ENCODE data around the gene SPTBN1.

Gene SPTBN1

DNA sequence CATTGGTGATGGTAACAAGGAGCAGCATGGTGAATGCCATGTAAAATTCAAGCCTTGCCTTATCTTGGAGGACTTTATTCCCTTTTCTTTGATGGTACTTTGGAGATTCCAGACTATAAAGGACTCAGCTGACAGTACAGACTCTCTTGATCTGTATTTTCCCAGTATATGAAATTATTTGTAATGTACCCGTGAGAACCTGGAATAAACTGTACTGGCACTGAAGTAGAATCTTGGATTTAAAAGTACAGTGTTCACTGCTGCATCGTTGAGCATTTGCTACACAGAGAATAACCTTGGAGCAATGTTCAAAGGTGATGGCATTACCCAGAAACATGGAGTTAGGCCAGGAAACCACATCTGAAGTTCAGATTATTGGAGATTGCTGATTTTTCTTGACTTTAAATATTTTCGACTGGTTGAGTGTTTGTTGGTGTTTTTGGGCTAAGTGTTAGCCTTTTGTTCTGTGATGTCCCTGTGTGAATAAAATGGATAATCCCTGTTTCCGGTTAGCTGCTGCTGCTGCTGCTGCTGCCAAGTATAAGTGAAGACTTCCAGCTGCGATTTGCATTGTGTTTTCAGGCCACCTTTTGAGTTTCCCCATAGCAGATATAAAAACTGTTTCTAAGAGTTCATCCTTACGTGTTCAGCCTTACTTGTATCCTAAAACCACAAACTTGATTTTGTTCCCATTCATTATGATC lies 122.0 kb downstream of the SPTBN1 start:
- no peak for DNase-seq

GRCh38 chr2:54578648-54579045 lies 122.5 kb downstream of the SPTBN1 start:
- DNase-seq, result no peak

DNA sequence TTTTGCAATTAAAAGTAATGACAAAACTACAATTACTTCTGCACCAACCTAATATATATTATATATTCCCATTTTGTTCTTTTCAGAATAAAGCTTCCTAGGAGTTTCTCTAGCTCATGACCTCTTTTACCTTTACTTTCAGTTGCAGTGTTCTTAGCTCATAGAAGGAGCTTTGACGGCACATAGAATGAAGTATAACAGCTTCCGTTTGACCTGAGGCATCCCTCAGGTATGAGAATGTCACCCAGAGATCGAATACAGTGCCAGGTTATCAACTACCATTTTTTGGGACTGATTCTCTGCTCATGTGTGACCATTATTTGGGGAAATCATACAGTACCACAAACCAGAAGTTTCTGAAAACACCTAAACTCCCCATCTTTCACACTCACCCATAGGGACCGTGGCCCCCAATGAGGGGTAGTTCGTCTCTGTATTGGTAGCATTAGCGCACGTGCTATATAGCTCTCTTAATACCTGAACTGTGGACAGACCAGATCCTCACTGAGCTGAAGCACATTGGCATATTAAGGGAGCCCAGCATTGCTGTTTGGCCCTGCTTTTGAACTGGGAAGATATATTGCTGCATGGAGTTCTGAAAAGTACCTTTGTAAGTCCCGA lies 123.0 kb downstream of the SPTBN1 start:
- no peak for DNase-seq

- peak; percentile 75 for DNase-seq
Observed at GRCh38 chr2:54579682-54580620, 123.8 kb downstream of the SPTBN1 start.

GRCh38 chr2:54581326-54582039 lies 125.4 kb downstream of the SPTBN1 start:
- no peak for DNase-seq

- DNase-seq, result no peak
Observed at GRCh38 chr2:54582987-54583386, 126.9 kb downstream of the SPTBN1 start.

- DNase-seq, result no peak
Observed at GRCh38 chr2:54584598-54584997, 128.5 kb downstream of the SPTBN1 start.

GRCh38 chr2:54585136-54585733 lies 129.1 kb downstream of the SPTBN1 start:
- no peak for DNase-seq

DNA sequence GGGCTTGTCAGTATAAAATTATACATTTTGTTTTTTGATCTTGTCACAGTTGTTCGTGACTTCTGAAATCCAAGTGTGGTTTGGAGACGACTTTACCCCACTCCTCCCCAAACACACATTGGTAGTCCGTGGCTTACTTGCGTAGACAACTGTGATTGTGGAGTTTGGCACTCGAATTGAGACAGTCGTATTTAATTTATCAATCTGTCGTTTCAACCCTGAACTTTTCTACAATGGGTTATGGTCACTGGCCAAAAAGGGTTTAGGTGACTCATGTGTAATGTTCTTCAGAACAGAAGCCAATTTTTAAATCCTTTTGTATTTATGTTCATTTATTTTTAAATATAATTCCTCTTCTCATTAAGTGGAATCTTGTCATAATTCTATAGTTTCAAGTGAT lies 129.9 kb downstream of the SPTBN1 start:
- no peak for DNase-seq

DNA sequence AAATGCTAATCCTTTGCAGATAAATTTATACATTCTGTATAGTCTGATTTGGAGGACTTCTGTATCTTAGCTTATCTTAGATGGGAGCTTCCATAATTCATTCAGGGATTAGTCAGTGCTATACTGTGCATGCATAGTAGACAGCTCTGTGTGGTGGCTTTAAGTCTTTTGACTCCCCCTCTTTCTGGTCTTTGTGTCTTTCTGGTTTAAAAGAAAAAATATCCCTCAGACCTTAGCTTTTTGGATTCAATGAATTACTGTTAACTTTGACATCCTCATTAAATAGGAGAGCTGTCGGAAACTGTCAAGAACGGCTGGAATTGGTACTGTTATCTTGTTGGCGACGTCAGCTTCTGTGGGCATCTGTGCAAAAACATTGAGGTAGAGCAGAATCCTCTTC lies 130.4 kb downstream of the SPTBN1 start:
- DNase-seq, result no peak

GRCh38 chr2:54587171-54588016 lies 131.3 kb downstream of the SPTBN1 start:
- DNase-seq, result no peak

DNA sequence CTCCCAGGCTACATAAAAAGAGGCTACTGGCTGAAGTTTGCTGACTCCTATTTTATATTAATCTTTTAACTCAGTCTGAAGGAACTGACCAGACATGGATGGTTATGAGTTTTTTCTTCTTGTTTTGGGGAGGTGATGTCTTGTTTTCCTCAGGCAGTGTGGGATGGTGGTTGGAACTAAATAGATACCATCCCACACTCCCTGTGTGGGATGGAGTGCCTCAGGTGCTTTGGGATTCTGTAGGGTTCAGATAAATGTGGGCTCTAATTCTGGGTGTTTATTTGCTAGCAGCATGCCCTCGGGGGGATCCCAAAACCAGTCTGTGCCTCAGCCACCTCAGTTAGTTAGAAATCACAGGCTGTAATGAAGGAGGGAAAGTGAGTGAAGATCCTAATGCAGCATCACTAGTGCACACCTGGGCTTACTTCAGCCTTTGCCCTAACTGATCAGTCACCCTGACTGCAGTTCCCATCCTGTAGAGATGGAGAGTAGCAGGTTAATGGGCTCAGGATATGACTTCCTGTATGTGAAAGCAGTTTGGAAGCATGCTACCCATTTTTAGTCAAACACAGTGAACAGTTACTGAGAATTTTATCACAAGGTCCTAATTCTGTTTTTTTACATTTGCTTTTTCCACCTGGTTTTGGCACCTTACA lies 132.2 kb downstream of the SPTBN1 start:
- no peak for DNase-seq

GRCh38 chr2:54589038-54589339 lies 132.9 kb downstream of the SPTBN1 start:
- DNase-seq, result no peak

DNA sequence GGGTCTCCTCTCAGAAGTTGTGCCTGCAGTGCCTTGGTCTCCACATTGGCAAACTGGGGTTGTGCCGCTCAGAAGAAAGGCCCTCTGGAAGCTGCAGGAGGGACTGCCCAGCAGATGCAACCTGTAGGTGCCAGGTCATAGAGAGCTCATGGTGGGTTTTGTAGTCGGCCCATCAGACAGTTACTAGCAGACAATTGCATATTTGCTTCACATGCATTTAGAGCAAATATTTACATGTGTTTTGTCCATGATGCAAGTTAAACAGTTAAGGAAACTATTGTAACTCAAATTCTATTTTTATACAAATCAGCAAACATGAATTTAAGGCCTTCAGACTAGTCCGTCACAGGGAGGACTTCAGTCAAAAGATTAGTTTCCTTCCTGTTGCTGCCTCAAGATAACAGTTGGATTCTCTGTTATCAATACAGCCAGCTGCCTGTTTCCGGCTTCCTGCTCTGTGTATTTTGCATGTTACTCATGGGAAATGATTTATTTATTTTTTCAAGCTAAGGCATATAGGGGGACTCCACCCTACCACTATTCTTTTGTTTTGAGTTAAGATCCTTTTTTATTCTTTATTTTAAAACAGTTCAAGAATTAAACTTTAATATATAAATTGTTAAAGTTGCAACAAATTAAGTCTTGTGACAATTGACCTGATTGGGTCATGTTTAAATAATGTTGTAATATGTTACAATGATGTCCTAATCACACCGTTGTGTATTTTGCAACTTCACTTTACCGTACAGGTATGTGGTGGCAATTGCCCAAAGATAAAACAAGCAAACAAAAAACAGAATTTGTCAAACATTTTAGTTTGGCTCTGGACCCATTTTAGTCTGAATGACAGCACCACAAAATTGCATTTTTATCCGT lies 133.5 kb downstream of the SPTBN1 start:
- peak; percentile 59 for DNase-seq

- DNase-seq, result no peak
Observed at GRCh38 chr2:54590216-54591120, 134.3 kb downstream of the SPTBN1 start.

DNA sequence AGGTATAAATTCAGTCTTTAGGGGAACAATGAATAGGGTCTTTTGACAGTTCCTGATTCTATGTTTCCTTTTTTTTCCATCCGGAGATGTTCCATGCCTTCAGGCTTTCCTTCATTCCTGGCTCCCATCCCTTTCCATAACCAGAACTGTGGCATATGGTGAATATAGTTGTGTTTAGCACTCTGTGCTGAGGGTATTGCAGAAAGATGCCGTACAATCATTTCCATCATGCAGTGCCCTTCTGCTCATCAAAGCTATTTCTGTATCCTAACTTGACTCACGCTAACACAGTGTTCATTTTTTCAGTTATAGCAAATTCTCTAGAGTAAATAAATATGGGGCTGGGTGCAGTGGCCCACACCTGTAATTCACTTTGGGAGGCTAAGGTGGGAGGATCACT lies 135.4 kb downstream of the SPTBN1 start:
- DNase-seq, result no peak

DNA sequence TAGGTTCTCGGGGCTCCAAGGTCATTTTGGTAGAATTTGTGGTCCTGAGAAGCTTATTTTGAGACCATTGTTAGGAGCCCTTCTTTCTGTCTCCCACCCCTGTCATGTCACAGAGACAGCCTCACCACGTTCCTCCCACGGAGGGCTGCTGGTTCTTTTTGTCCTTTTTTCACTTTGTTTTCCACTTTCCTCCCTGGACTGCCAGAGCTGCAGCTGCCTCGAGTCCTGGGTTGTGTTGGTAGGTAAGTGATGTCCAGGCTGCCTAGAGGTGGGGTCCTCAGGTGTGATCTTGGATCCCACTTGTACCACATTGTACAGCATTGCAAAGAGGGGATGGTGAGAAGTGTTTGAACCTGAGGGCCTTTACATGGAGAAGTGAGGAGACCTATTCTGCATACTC lies 137.1 kb downstream of the SPTBN1 start:
- no peak for DNase-seq

- no peak for DNase-seq
Observed at GRCh38 chr2:54594048-54594447, 137.9 kb downstream of the SPTBN1 start.

- DNase-seq, result no peak
Observed at GRCh38 chr2:54595161-54595803, 139.2 kb downstream of the SPTBN1 start.
